Neural progenitor cell (in vitro differentiated cells): Measurements from ENCODE around the gene FCER2. TPM values are rescaled to one million over a fixed set of nuclear protein-coding genes. Genes with fewer than 3 reads are reported as not detected.

Experiments used
- DNase-seq: peaks from one replicate; pipeline ENCODE4 v3.0.0-alpha.2; 2016; ENCODE audit warnings: low spot score
- H2AFZ ChIP-seq: fragments of 200-600 bp; sonication (generic); replicated peaks from 2 replicates; pipeline ENCODE4 v1.6.1; 2016; ENCODE audit warnings: antibody characterized with exemption
- H3F3A ChIP-seq: fragments of 200-600 bp; sonication (generic); 2 replicates; pipeline ENCODE4 v1.6.1; 2016; ENCODE audit warnings: antibody characterized with exemption, low read depth
- H3K27ac ChIP-seq: fragments of 200-600 bp; sonication (generic); 2 replicates; pipeline ENCODE4 v1.5.1; 2016; ENCODE audit warnings: mild to moderate bottlenecking
- H3K27me3 ChIP-seq: fragments of 200-600 bp; sonication (generic); 2 replicates; pipeline ENCODE4 v1.6.1; 2016; ENCODE audit warnings: mild to moderate bottlenecking, moderate library complexity
- H3K36me3 ChIP-seq: fragments of 200-600 bp; sonication (generic); 2 replicates; pipeline ENCODE4 v1.5.1; 2016
- H3K4me1 ChIP-seq: fragments of 200-600 bp; sonication (generic); 2 replicates; pipeline ENCODE4 v1.6.1; 2016; ENCODE audit warnings: mixed run types
- H3K4me2 ChIP-seq: fragments of 200-600 bp; sonication (generic); 2 replicates; pipeline ENCODE4 v1.6.1; 2016
- H3K4me3 ChIP-seq: fragments of 200-600 bp; sonication (generic); 2 replicates; pipeline ENCODE4 v1.5.1; 2016
- H3K79me2 ChIP-seq: fragments of 200-600 bp; sonication (generic); 2 replicates; pipeline ENCODE4 v1.6.1; 2016; ENCODE audit warnings: low read depth
- H3K9ac ChIP-seq: fragments of 200-600 bp; sonication (generic); 2 replicates; pipeline ENCODE4 v1.6.1; 2016
- H3K9me3 ChIP-seq: fragments of 200-600 bp; sonication (generic); 2 replicates; pipeline ENCODE4 v1.5.1; 2016; ENCODE audit warnings: low read depth
- H4K20me1 ChIP-seq: fragments of 200-600 bp; sonication (generic); 2 replicates; pipeline ENCODE4 v1.6.1; 2016; ENCODE audit warnings: low read depth
- H3K27ac Mint-ChIP-seq: 3 replicates; pipeline ENCODE4 v1.8.0; 2021; ENCODE audit warnings: mixed read lengths
- H3K27me3 Mint-ChIP-seq: 2 replicates; pipeline ENCODE4 v1.8.0; 2022; ENCODE audit warnings: low read depth, mild to moderate bottlenecking, inconsistent platforms, moderate library complexity, mixed read lengths; ENCODE audit not compliant: insufficient read depth
- H3K36me3 Mint-ChIP-seq: 3 replicates; pipeline ENCODE4 v1.8.0; 2021; ENCODE audit warnings: mixed read lengths
- H3K4me1 Mint-ChIP-seq: 3 replicates; pipeline ENCODE4 v1.8.0; 2021; ENCODE audit warnings: mixed read lengths
- H3K4me3 Mint-ChIP-seq: 3 replicates; pipeline ENCODE4 v1.8.0; 2021; ENCODE audit warnings: mild to moderate bottlenecking, moderate library complexity, mixed read lengths
- H3K9me3 Mint-ChIP-seq: 3 replicates; pipeline ENCODE4 v1.8.0; 2020; ENCODE audit warnings: mixed read lengths
- EZH2 ChIP-seq: fragments of 200-600 bp; sonication (generic); IDR thresholded peaks from 2 replicates; pipeline ENCODE4 v1.6.1; 2017; ENCODE audit warnings: antibody characterized with exemption, mild to moderate bottlenecking, moderate library complexity
- EZH2phosphoT487 ChIP-seq: fragments of 200-600 bp; sonication (generic); IDR thresholded peaks from 2 replicates; pipeline ENCODE4 v1.6.1; 2017; ENCODE audit warnings: antibody characterized with exemption
- total RNA-seq: library from RNA; depleted of rRNA; stranded (reverse); fragments of >200 nt; gene quantifications from 2 replicates; pipeline ENCODE4 v1.2.3, GENCODE V29; 2015; ENCODE audit warnings: low replicate concordance
- TF ChIP-seq, protein P1 (sequence below): fragments of 200-600 bp; sonication (generic); IDR thresholded peaks from 2 replicates; pipeline ENCODE4 v1.5.1; 2017; ENCODE audit warnings: antibody characterized with exemption, mild to moderate bottlenecking

FCER2 gene
- total RNA-seq, 1 donor from 2014 or later = not detected

DNA sequence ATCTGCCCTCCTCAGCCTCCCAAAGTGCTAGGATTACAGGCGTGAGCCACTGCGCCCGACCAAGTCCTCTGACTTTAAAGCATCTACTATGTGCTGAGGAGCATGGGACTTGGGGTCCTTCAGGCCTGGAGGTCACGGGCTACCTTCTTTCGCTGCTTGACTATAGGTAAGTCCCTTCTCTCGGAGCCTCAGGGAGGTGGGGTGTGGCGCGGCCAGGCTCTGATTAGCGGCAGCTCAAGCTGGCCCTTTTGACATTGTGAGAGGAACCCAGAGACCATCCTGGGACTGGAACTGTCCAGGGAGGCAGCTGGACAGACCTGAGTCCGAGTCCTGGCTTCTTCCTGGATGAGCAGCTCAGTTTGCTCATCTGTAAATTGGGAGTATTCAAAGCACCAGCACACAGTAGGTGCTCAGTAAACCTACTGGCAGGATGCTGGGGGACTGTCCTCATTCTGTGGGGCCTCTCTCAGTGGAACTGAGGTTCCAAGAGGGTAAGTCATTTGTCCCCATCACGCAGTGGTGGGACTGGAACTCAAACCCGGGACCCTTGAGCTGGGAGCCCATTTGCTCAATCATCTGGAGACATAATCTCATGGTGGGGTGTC, 780 bp downstream of the FCER2 start:
- H3K36me3 ChIP-seq = no peaks in the 10 kb centered on the region
- no peak overlapping the region for H3K27ac Mint-ChIP-seq
- no peaks in the 10 kb centered on the region for H3K9me3 ChIP-seq
- no peaks in the 10 kb centered on the region for H3K36me3 Mint-ChIP-seq
- H3K9me3 Mint-ChIP-seq = no peaks in the 10 kb centered on the region
- H3K4me3 ChIP-seq = no peak overlapping the region
- peaks cover 5% of the 10 kb centered on the region for H3K27me3 Mint-ChIP-seq
- TF ChIP-seq EZH2phosphoT487 (no peak), EZH2 (no peak)
- TF ChIP-seq, protein P1, sequence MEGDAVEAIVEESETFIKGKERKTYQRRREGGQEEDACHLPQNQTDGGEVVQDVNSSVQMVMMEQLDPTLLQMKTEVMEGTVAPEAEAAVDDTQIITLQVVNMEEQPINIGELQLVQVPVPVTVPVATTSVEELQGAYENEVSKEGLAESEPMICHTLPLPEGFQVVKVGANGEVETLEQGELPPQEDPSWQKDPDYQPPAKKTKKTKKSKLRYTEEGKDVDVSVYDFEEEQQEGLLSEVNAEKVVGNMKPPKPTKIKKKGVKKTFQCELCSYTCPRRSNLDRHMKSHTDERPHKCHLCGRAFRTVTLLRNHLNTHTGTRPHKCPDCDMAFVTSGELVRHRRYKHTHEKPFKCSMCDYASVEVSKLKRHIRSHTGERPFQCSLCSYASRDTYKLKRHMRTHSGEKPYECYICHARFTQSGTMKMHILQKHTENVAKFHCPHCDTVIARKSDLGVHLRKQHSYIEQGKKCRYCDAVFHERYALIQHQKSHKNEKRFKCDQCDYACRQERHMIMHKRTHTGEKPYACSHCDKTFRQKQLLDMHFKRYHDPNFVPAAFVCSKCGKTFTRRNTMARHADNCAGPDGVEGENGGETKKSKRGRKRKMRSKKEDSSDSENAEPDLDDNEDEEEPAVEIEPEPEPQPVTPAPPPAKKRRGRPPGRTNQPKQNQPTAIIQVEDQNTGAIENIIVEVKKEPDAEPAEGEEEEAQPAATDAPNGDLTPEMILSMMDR = no peak
- DNase-seq = no peak
- no peaks in the 10 kb centered on the region for H3F3A ChIP-seq
- H4K20me1 ChIP-seq = no peaks in the 10 kb centered on the region
- H3K4me1 Mint-ChIP-seq = no peaks in the 10 kb centered on the region
- peaks cover 40% of the 10 kb centered on the region for H3K27me3 ChIP-seq
- no peak overlapping the region for H3K4me3 Mint-ChIP-seq
- no peak overlapping the region for H3K27ac ChIP-seq
- no peak overlapping the region for H2AFZ ChIP-seq
- no peak overlapping the region for H3K9ac ChIP-seq
- H3K4me1 ChIP-seq = no peaks in the 10 kb centered on the region
- H3K79me2 ChIP-seq = no peaks in the 10 kb centered on the region
- H3K4me2 ChIP-seq = no peak overlapping the region

DNA sequence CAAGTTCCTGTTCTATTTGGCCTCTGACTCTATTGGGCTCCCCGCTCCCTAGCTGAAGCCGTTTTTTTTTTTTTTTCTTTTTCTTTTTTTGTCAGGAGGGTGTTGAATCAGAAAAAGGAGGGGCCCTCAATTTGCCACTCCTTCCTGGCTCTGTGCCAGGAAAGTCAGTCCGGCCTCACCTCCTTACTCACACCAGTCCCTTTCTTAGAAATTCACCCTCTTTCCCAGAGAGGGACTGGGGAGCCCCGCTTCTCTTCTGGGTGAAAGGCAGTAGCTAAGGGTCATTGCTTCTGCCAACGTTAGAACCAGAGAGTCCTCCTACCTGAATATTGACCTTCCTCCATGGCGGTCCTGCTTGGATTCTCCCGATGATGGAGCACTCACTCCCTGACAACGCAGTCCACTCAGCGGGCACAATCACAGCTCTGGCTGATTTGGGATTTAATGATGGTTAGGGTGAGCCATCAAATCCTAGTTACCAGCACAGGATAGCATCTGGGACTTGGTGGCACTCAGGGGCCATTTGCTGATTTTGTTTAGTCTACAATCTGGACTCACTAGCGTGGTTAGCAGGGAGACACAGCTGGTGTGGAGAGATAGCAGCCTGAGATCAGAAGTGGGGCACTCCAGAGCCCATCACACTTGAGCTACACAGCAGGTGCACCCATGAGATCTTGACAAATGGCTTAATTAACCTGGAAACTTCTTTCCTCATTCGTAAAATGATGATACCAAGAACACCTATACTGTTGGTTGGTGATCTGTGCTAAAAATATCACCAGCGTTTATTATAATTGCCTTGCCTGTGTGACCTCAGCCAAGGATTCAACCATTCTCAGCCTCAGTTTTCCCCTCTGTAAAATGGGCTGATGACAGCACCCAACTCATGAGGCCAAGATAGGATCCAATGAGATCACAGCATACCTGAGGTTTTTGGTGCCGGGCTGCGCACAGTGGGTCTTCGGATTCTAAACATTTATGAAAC, 2.2 kb downstream of the FCER2 start:
- Mint-ChIP-seq H3K9me3 (no peaks in the 10 kb centered on the region), H3K27ac (no peak overlapping the region), H3K36me3 (no peaks in the 10 kb centered on the region), H3K4me3 (no peak overlapping the region), H3K27me3 (peaks cover 2% of the 10 kb centered on the region), H3K4me1 (no peaks in the 10 kb centered on the region)
- Histone ChIP-seq H3F3A (no peaks in the 10 kb centered on the region), H3K4me1 (no peaks in the 10 kb centered on the region), H2AFZ (no peak overlapping the region), H3K27me3 (peaks cover 47% of the 10 kb centered on the region), H3K79me2 (no peaks in the 10 kb centered on the region), H3K27ac (no peak overlapping the region), H3K9me3 (no peaks in the 10 kb centered on the region), H3K36me3 (no peaks in the 10 kb centered on the region), H3K4me3 (no peak overlapping the region), H3K4me2 (no peak overlapping the region), H4K20me1 (no peaks in the 10 kb centered on the region), H3K9ac (no peak overlapping the region)
- TF ChIP-seq EZH2phosphoT487 (no peak), EZH2 (no peak)
- TF ChIP-seq, protein P1 = no peak
- no peak for DNase-seq

DNA sequence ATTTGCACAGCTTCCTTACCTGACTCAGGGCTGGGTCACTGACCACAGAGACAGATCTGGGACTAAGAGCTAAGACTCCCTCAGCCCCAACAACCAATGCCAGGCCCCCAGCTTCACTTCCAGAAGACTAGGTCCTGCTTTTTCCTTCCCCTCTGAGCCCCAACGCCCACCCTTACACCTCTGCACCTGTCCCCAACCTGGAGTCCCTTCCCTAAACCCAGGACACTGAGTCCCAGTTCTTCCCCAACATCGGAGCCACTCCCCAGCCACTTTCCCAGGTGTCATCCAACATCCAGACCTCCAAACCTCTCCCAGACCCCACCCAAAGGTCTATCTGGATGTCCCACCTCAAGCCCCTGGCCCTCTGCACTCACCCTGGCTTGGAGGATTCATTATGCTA, 2.9 kb downstream of the FCER2 start:
- TF ChIP-seq EZH2phosphoT487 = no peak
- no peak for TF ChIP-seq EZH2
- TF ChIP-seq, protein P1 = no peak
- H3K27ac ChIP-seq = no peak overlapping the region
- H3K27me3 Mint-ChIP-seq = peaks cover 2% of the 10 kb centered on the region

More for the DNA sequence above, 2.9 kb downstream of the FCER2 start:
- Histone ChIP-seq H3K4me1 (no peaks in the 10 kb centered on the region), H3K79me2 (no peaks in the 10 kb centered on the region), H3K9me3 (no peaks in the 10 kb centered on the region), H3K9ac (no peak overlapping the region), H3K27me3 (peaks cover 47% of the 10 kb centered on the region), H3K36me3 (no peaks in the 10 kb centered on the region), H3K4me3 (no peak overlapping the region), H3K4me2 (no peak overlapping the region), H3F3A (no peaks in the 10 kb centered on the region), H4K20me1 (no peaks in the 10 kb centered on the region), H2AFZ (no peak overlapping the region)
- no peak for DNase-seq
- no peak overlapping the region for H3K27ac Mint-ChIP-seq
- H3K4me3 Mint-ChIP-seq = peak overlapping the region; percentile 46
- H3K9me3 Mint-ChIP-seq = no peaks in the 10 kb centered on the region
- H3K36me3 Mint-ChIP-seq = no peaks in the 10 kb centered on the region
- H3K4me1 Mint-ChIP-seq = no peaks in the 10 kb centered on the region
